ENCODE data around the gene MCAT.
"Not testable (repeated sequence)": the region's sequence is repeated elsewhere in the genome, so short reads cannot be mapped to it uniquely, and the experiment has no call there.

Gene MCAT

DNA sequence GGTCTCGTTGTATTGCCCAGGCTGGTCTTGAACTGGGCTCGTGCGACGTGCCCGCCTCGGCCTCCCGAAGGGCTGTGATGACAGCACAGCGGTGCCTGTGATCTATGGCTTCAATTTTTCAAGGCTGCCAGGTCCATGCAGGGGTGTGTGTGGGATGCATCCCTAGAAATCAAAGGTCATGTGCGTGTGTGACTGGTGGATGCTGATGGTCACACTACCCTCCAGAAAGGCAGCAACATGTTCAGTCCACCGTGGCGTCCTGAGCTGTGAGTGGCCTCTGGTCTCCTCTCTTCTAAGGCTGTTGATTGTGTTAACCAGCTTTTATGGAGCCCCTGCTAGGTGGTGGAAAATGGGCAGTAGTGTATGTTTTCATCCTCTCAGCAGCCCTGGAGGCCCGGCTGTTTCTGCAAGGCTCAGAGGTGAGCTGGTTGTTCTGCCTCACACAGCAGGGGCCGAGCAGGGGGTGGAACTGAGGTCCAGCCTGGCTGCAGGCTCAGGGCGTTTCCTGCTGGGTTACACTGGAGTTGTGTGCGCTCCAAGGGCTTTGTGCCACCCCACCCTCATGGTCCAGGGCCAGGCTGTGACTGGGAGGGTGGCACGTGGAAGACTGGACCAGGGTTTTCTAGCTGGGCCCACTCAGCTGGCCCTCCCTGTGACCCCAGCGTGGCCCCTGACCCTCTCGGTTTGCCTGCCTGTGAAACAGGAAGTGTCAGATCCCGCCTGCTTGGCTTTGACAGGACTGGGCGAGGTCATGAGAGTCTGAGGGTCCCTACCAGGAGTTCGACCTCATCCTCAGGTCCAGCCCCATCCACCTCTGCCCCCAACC lies 25.0 kb downstream of the MCAT start:
- DNase-seq = no peak

GRCh38 chr22:43116932-43117331 lies 26.3 kb downstream of the MCAT start:
- DNase-seq = no peak

GRCh38 chr22:43114958-43115357 lies 28.2 kb downstream of the MCAT start:
- DNase-seq = no peak

DNA sequence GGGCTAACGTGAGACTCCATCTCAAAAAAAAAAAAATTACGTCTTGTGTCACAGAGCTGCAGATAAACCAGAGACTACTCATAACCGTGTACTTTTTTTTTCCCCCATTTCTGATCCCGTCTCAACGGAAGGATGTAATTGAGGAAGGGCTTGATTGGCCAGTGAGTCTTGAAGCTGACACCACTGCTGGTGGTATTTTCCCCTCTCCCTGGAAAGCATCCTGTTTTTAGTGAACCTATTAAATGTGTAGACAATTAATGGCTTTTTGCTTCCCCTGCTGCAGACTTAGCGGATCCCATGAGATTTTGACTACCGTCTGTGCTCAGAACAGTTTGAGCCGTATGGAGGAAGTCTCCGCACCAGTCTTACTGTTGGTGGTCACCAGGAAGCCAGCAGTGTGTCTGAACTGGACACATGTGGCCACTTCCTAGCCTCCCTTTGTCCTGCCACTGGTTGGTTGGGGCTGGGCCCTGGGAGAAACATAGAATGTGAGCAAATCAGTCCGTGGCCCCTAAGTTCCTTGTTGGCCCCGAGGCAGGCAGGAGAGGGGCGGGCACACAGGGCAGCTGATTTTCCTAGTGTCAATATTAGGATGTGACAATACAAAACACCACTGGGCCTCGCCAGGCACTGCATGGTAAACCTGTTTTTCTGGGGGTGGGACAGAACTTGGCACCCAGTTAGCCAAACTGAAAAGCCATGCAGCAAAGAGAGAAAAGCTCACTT lies 29.5 kb downstream of the MCAT start:
- no peak for DNase-seq

DNA sequence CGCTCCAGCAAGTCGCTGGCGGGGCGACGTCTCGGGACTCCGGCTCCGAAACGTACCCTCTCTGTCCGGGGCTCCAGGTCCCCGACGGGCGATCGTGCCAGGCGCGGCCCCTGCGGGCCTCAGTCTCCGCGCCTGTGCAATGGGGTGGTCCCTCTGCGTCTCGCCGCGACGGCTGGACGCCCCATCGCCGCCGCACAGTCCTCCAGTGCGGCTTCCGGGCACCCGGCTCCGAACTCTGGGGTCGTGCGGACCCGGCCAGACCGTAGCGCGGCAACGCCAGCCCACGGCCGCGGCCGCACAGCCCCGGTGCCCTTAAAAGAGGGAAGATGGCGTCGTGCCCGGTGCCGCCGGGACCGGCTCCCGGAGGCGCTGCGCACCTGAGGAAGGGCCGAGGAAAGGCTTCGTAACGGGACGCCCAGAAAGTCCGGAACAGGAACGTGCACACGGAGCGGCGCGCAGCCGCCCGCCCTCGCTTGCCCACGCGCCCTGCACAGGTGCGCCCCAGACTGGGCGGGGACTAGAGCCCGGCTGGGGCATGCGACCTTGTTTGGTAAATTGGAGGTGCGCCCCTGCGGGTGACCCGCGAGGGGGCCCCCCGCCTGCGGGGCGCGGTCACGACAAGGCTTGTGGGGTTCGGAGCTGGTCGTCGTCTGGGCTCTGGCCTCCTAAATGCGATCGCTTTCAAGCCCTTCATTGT lies 32.1 kb downstream of the MCAT start:
- no peak for DNase-seq

GRCh38 chr22:43110444-43110926 lies 32.7 kb downstream of the MCAT start, which contains the start of gene BIK:
Gene BIK (plus strand): TSS chr22:43110750. CDS start chr22:43124023, 13,273 bp downstream.
- peak; percentile 18 for DNase-seq

- no peak for DNase-seq
Measured at GRCh38 chr22:43109921-43110443, 33.2 kb downstream of the MCAT start.

DNA sequence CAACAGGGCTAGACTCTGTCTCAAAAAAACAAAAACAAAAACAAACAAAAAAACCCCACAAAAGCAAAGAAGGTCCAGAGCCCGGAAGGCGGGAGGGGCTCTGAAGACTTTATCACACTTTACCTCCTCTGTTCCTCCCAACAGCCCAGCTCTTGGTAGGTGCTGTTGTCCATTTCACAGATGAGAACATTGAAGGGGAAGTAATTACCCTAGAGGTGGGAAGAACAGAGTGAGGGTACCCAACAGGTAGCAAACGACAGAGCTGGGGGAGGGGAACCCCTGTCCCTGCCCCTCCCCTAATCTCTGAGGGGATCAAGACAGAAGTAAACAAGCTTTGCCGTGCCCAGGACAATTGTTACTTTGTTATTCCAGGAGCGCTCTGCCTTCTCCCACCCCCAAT lies 33.7 kb downstream of the MCAT start:
- no peak for DNase-seq

GRCh38 chr22:43106302-43106701 lies 36.9 kb downstream of the MCAT start:
- DNase-seq = no peak

GRCh38 chr22:43104950-43105349 lies 38.2 kb downstream of the MCAT start:
- DNase-seq = not testable (repeated sequence)

DNA sequence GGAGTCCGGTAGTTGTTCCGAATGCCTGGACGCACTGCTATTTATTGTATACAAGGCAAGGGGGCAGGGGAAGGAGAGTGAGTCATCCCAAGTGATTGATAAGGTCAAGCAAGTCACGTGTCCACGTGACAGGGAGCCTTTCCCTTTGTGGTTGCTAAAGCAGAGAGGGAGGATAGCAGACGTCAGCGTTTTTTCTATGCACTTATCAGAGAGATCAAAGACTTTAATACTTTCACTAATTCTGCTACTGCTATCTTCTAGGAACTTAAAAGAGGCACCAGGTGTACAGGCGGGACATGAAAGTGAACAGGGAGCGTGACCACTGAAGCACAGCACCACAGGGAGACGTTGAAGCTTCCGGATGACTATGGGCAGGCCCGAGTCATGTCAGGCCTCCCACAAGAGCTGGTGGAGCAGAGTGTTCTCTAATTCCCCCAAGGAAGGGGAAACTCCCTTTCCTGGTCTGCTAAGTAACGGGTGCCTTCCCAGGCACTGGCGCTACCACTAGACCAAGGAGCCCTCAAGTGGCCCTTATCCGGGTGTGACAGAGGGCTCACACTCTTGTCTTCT lies 39.1 kb downstream of the MCAT start:
- DNase-seq = peak; percentile 26

DNA sequence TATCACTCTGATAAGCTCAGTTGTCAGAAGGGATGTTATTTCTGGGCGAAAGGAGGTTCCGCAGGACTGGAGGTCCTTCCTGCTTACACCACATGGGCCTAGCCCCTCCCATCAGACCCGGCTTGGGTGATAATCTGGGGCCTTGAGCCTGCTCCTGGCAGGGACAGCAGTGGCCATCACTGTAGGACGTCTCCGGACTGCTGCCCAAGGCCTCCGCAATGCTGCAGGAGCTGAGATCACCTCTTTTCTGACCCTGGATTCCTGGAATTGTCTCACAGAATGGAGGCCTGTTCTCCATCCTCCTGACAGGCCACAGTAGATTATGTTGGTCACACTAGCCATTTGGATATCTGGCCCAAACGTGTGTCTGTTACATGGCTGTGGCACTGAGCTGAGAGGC lies 41.9 kb downstream of the MCAT start:
- no peak for DNase-seq

- DNase-seq = no peak
Measured at GRCh38 chr22:43100225-43100624, 43.0 kb downstream of the MCAT start.

DNA sequence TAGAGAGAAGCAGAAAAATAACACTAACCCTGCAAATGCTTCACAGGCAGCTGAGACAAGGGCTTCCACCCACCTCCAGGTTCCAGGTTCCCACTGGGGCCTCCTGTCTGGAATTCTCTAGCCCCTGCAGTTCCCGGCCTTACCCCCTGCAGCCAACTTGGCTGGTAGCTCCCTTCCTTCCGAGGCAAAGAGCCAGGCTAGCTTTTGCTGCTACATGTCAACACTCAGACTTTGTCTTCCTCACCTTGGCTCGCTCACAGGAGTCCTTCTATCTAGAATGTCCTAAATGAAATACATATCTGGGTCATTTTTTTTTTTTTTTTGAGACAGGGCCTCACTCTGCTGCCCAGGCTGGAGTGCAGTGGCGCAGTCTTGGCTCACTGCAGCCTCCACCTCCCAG lies 44.1 kb downstream of the MCAT start:
- DNase-seq = no peak

DNA sequence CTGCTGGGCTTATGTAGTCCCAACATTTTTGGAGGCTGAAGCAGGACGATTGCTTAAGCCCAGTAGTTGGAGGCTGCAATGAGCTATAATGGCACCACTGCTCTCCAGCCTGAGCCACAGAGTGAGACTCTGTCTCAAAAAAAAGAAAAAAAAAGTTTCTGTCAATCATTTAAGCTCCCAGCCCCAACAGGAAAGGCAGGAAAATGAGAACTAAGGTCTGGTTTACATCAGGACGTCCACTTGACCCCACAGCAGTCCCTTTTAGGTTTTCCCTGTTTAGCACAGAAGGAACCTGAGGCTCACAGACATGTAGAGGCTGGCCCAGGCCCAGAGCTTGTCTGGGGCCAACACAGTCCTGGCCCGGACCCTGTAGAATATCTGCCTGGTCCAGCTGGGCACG lies 44.8 kb downstream of the MCAT start:
- DNase-seq = no peak

GRCh38 chr22:43096420-43096819 lies 46.8 kb downstream of the MCAT start:
- no peak for DNase-seq

DNA sequence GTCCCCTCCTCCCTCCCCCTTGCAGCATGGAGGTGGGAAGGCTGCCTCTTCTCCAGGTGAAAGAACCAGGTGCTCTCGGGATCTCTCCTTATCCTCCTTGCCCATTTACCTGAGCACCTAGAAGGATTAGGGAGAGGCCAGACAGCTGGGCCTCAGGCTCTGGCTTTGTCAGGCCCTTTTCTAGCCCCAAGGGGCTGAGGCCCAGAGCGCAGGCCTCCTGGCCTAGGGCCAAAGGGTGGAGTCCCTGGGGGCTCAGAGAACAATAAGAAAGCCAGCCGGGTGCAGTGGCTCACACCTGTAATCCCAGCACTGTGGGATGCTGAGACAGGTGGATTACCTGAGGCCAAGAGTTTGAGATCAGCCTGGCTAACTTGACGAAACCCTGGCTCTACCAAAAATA lies 48.6 kb downstream of the MCAT start:
- DNase-seq = no peak

GRCh38 chr22:43094085-43094484 lies 49.1 kb downstream of the MCAT start:
- DNase-seq = no peak

GRCh38 chr22:43092085-43092484 lies 51.1 kb downstream of the MCAT start:
- DNase-seq = no peak

DNA sequence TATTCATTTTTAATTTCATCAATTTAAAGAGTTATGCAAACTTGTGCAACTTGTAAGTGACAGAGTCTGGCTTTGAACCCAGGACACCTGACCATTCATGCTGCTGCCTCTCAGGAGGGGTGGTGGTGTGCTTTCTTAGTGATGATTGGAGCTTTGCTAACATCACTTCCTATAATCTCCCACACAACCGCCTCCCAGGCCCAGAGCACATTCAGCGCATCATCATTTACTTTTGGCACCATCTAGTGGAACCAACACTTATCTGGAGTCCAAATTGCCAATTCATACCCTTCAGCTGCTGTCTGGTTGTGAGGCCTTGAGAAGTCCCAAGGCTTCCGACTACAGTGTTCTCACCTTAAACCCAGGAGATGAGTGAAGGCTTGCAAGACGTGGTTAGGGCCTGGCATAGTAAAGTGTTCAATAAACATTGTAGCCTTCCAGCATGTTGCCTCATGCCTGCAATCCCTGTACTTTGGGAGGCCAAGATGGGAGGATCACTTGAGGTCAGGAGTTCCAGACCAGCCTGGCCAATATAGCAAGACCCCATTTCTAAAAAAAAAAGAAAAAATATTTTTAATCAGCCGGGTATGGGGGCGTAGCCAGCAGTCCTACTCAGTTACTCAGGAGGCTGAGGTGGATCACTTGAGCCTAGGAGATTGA lies 52.9 kb downstream of the MCAT start:
- peak; percentile 91 for DNase-seq

DNA sequence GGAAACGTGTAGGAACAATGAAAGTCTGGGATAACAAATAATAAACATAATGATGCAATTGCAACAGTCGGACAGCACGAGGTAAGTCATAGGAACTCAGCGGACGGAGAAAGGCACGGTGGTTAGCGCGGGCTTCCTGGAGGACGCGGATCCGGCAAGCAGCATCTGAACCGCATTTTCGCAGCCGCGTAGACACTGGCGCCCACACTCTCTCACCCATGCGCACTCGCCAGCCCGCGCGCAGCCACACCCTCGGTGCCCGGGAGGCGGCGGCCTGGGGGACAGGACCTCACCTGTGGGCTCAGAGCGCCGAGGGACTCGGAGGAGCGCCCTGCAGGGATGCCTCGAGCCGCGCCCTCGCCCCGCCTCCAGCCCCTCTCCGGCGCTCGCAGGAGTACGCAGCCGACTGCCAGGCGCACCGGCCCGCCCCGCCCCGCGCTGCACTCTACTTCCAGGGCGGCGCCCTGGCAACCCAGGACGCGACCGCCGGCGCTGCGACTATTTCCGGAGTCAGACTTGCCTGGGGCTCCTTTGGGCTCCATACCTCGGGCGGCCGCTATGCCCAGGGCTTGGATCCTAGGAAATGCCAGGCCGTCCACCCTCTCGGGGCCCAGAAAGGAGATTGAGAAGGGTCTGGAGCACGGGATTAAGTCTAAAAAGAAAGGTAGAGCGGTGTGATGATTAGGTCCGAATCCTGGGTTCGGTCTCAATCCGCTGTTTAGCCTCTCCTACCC lies 54.0 kb downstream of the MCAT start, which contains the start of gene TTLL1:
Gene TTLL1, minus strand, starts transcription at position 408 of the 734 bp plus-strand sequence. CDS start 13,805 bp downstream, outside the sequence.
- peak; percentile 87 for DNase-seq

DNA sequence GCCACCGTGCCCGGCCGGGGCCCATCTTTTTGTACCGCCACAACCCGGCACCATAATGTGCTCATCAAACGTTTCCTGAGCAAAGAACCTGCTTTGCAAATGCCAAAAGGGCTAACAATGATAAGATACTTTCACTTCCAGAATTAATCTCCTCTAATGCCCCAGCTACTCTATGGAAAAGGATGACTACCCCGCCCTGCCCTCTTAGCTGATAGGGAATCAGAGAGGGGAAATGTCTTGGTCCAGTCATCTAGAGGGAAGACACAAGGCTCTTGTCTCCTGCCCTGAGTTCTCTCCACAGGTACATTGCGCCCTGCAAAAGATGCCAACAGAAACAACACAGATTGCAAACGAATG lies 54.6 kb downstream of the MCAT start:
- no peak for DNase-seq
